HUES48 (cell line): ENCODE data around the gene SOD2.
"Not testable (repeated sequence)": the region's sequence is repeated elsewhere in the genome, so short reads cannot be mapped to it uniquely, and the experiment has no call there.

Experiments used
- H3K27ac ChIP-seq: one replicate; pipeline ENCODE4 v1.7.0; 2013; ENCODE audit warnings: low read depth, low read length, inconsistent platforms
- H3K27me3 ChIP-seq: 2 replicates; pipeline ENCODE4 v1.6.1; 2013; ENCODE audit warnings: mild to moderate bottlenecking, low read length; ENCODE audit not compliant: control insufficient read depth, insufficient read depth
- H3K36me3 ChIP-seq: 2 replicates; pipeline ENCODE4 v1.6.1; 2013; ENCODE audit warnings: low read length; ENCODE audit not compliant: control insufficient read depth, insufficient read depth
- H3K4me1 ChIP-seq: 2 replicates; pipeline ENCODE4 v1.6.1; 2013; ENCODE audit warnings: mild to moderate bottlenecking, low read length; ENCODE audit not compliant: control insufficient read depth, insufficient read depth
- H3K4me3 ChIP-seq: 2 replicates; pipeline ENCODE4 v1.5.1; 2013; ENCODE audit warnings: mild to moderate bottlenecking, low read depth, low read length
- H3K9ac ChIP-seq: 2 replicates; pipeline ENCODE4 v1.6.1; 2013; ENCODE audit warnings: mild to moderate bottlenecking, low read depth, low read length, moderate library complexity
- H3K9me3 ChIP-seq: 2 replicates; pipeline ENCODE4 v1.6.1; 2013; ENCODE audit warnings: low read length; ENCODE audit not compliant: control insufficient read depth, insufficient read depth

Gene SOD2

DNA sequence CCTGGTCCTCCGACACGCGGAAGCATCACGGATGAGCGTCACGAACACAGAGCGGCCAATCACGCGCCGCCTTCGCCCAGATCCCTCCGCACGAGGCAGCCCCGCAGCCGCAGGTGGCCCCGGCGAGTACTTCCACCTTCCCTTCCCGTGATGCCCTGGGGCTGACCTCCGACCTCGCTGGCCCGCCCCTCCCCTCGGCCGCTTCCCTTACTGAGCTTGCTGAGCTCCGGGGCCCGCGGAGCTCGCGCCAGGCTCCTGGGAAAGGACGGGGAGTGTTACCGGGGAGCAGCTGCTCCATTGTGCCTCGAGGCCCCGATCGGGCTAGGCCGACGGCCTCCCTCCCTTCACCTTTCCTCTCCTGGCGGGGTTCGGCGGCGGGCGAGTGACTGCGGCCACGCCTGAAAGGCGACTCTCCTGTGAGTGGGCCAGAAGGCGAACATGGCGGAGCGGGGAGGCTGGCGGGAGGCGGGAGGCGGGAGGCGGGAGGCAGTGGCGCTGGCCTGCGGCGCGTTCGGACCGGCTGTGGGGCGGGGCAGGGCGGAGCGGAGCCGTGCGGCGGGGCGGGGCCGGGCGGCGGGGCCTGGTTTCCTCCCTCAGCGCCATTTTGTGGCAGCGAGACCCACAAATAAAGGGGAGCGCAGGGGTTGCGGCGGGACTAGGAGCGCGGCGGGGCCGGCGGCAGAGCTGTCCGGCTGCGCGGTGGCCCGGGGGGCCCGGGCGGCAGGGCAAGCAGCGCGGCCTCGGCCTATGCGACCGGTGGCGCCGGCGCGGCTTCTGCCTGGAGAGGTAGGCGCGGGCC lies 34.1 kb upstream of the SOD2 start, which contains the start of gene WTAP:
Gene WTAP (plus strand): TSS at position 589 of the 799 bp plus-strand sequence. CDS start 8,760 bp downstream, outside the sequence.
- no peaks in the 10 kb centered on the region for H3K9me3 ChIP-seq
- peaks cover 16% of the 10 kb centered on the region for H3K4me1 ChIP-seq
- H3K27me3 ChIP-seq, result no peaks in the 10 kb centered on the region
- peak within 1 kb of the TSS; percentile 92 for H3K4me3 ChIP-seq
- peak within 1 kb of the TSS; percentile 100 for H3K9ac ChIP-seq
- H3K36me3 ChIP-seq, result peaks cover 14% of the 10 kb centered on the region; the same call in 1 of the 2 replicates
- peak within 1 kb of the TSS; percentile 100 for H3K27ac ChIP-seq

DNA sequence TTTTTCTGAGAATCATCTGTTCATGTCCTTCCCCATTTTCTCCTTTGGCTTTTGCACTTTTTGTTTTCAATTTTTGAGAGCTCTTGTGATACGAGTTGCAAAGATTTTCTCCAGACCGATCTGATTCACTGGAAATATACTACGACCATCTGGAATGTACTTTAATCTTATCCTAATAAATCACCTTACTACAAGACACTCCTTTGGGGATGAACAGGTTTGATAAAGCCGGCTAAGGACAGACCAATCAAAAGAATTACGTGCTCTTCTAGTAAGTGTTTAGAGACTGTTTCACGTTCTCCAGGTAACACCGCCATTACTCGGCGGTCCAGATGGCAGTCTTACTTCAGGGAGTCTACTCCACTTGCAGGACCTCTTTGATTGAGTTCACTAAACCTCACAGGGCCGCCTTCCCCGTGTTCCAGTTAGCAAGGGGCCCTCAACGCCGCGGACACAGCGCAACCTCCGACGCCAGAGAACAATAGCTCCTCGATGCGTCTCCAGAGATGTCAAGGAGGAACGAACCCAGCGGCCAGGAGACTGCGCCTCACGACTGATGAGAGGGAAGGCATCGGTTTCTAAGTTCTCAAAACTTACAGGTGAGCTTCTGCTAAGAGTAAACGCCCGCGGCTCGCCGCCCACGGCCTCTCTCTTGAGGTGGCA lies 33.3 kb upstream of the SOD2 start:
- peaks cover 9% of the 10 kb centered on the region; the same call in 1 of the 2 replicates for H3K36me3 ChIP-seq
- peak overlapping the region; percentile 100 for H3K9ac ChIP-seq
- no peaks in the 10 kb centered on the region for H3K27me3 ChIP-seq
- no peaks in the 10 kb centered on the region for H3K9me3 ChIP-seq
- peaks cover 16% of the 10 kb centered on the region for H3K4me1 ChIP-seq
- peak overlapping the region; percentile 100 for H3K27ac ChIP-seq
- peak overlapping the region; percentile 92 for H3K4me3 ChIP-seq

DNA sequence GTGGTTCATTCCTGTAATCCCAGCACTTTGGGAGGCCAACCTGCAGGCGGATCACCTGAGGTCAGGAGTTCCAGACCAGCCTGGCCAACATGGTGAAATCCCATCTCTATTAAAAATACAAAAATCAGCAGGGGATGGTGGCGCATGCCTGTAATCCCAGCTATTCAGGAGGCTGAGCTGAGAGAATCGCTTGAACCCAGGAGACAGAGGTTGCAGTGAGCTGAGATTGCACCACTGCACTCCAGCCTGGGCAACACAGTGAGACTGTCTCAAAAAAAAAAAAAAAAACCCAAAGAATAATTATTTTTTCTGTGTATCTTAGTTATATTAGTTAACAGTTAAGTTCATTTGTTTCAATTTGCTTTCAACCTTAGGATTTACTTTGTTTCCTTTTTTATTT lies 32.2 kb upstream of the SOD2 start:
- not testable (repeated sequence) for H3K9ac ChIP-seq, H3K27ac ChIP-seq, H3K36me3 ChIP-seq, H3K27me3 ChIP-seq, H3K4me3 ChIP-seq, H3K9me3 ChIP-seq
- peaks cover 14% of the 10 kb centered on the region for H3K4me1 ChIP-seq

DNA sequence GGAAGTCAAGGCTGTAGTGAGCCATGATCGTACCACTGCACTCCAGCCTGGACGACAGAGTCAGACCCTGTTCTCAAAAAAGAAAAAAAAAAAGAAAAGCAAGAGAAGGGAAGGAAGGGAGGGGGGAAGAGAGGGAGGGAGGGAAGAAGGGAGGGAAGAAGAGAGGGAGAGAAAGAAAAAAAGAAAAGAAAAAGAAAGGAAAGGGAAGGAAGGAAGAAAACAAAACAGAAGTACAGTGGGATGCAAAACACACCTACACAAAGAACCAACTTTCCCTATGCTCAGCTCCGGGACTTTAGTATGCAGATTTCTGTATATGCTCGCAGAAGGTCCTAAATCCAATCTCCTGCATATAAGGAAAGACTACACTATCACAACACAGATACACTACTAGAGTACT lies 31.7 kb upstream of the SOD2 start:
- no peaks in the 10 kb centered on the region for H3K27me3 ChIP-seq
- H3K4me1 ChIP-seq, result peaks cover 12% of the 10 kb centered on the region
- H3K9ac ChIP-seq, result no peak overlapping the region
- no peaks in the 10 kb centered on the region for H3K9me3 ChIP-seq
- no peak overlapping the region for H3K27ac ChIP-seq
- no peak overlapping the region for H3K4me3 ChIP-seq
- H3K36me3 ChIP-seq, result no peaks in the 10 kb centered on the region

DNA sequence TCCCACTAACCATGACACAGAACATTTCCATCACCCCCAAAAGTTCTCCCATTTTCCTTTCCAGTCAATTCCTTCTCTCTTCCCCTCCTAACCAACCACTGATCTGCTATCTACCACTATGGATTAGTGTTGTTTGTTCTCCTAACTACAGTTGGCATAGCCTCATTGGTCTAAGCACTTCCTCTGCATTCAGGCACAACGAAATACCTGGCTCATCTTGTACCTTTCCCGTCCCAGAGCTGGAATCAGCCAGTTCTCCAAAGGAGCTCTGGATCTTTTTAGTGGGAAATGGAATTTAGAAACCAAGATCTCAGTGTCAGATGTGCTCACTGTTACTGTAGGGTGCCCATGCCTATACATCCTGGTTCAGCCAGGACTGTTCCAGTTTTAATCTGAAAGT lies 30.2 kb upstream of the SOD2 start:
- Histone ChIP-seq H3K9ac (no peak overlapping the region), H3K4me1 (peaks cover 6% of the 10 kb centered on the region; the same call in 1 of the 2 replicates), H3K4me3 (no peak overlapping the region), H3K27me3 (no peaks in the 10 kb centered on the region), H3K9me3 (no peaks in the 10 kb centered on the region), H3K27ac (no peak overlapping the region), H3K36me3 (no peaks in the 10 kb centered on the region)

DNA sequence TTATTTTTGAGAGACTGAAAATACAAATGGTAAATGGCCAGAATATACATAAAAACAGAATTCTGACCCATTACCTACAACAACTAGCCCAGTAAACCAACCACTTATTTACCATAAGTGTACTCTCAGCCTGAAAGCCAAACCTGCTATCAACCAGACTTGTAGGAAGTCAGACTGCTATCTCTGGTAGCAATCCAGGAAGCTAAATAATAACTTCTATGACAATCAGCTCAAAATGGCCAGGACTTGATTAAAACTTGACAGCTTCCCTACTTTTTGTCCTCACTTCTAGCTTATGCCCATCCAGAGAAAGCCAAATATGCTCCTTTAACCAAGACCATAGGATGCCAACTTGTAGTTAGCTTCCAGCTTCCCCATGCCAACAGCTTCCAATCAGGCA lies 29.6 kb upstream of the SOD2 start:
- H3K9me3 ChIP-seq, result no peaks in the 10 kb centered on the region
- H3K36me3 ChIP-seq, result no peaks in the 10 kb centered on the region
- H3K27ac ChIP-seq, result no peak overlapping the region
- H3K27me3 ChIP-seq, result no peaks in the 10 kb centered on the region
- peaks cover 6% of the 10 kb centered on the region; the same call in 1 of the 2 replicates for H3K4me1 ChIP-seq
- no peak overlapping the region for H3K4me3 ChIP-seq
- H3K9ac ChIP-seq, result no peak overlapping the region

DNA sequence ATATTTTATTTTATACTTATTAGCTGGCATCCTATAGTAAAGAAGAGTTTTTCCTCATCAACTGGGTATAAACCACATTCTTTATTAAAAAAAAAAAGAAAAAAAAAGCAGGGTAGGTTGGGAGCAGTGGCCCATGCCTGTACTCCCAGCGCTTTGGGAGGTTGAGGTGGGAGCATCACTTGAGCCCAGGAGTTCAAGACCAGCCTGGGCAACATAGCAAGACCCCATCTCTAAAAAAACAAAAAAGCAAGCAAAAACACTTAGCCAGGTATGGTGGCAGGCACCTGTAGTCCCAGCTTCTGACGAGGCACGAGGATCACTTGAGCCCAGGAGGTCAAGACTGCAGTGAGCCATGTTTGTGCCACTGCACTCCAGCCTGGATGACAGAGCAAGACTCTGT lies 28.9 kb upstream of the SOD2 start:
- not testable (repeated sequence) for H3K9ac ChIP-seq, H3K27ac ChIP-seq, H3K4me3 ChIP-seq, H3K4me1 ChIP-seq, H3K36me3 ChIP-seq, H3K9me3 ChIP-seq, H3K27me3 ChIP-seq

DNA sequence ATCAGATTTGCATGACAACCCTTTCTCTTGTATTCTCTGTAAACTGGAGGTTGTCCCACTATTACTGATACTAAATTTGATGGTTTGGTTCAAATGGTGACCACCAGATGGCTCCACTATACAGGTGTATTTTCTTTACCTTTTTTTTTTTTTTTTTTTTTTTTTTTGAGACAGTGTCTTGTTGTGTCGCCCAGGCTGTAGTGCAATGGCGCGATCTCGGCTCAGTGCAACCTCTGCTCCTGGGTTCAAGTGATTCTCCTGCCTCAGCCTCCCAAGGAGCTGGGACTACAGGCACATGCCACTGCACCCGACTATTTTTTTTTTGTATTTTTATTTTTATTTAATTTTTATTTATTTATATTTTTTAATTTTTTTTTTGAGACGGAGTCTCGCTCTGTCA lies 27.7 kb upstream of the SOD2 start:
- H3K27ac ChIP-seq, result no peak overlapping the region
- H3K4me1 ChIP-seq, result peaks cover 3% of the 10 kb centered on the region; the same call in 1 of the 2 replicates
- no peak overlapping the region for H3K4me3 ChIP-seq

DNA sequence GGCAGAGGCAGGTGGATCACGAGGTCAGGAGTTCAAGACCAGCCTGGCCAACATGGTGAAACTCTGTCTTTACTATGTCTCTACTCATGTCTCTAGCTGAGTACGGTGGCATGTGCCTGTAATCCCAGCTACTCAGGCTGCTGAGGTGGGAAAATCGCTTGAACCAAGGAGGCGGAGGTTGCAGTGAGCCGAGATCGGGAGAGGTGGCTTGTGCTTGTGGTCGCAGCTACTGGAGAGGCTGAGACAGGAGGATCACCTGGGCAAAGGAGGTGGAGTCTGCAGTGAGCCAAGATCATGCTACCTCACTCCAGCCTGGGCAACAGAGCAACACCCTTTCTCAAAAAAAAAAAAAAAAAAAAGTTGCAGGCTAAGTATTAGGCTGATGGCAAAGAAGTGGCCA lies 26.2 kb upstream of the SOD2 start:
- Histone ChIP-seq H3K36me3 (no peaks in the 10 kb centered on the region), H3K4me3 (no peak overlapping the region), H3K27ac (no peak overlapping the region)

More for the DNA sequence above, 27.7 kb upstream of the SOD2 start:
- Histone ChIP-seq H3K27me3 (no peaks in the 10 kb centered on the region), H3K9ac (no peak overlapping the region), H3K9me3 (no peaks in the 10 kb centered on the region), H3K36me3 (no peaks in the 10 kb centered on the region)

DNA sequence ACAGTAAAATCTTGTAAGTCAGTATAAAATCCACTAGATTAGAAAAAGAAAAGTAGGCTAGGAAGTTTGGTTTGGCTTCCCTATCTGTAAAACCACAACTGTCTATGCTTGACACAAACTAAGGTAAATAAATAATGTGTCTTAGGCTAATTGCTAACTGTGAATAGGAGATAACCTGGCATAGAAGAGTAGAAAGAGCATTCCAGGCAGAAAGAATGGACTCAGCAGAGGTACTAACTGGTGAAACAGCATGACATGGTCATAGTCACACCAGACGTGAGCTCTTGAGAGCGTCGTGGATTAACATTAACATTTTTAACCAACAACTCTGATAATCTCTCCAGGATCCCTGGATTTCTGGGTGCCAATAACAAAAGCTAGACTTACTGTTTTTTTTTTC lies 25.6 kb upstream of the SOD2 start:
- H3K9ac ChIP-seq, result no peak overlapping the region
- H3K4me1 ChIP-seq, result no peaks in the 10 kb centered on the region
- no peaks in the 10 kb centered on the region for H3K9me3 ChIP-seq
- H3K27me3 ChIP-seq, result no peaks in the 10 kb centered on the region
- H3K4me3 ChIP-seq, result no peak overlapping the region
- H3K36me3 ChIP-seq, result no peaks in the 10 kb centered on the region
- H3K27ac ChIP-seq, result no peak overlapping the region

More for the DNA sequence above, 26.2 kb upstream of the SOD2 start:
- H3K27me3 ChIP-seq, result no peaks in the 10 kb centered on the region
- H3K4me1 ChIP-seq, result no peaks in the 10 kb centered on the region
- H3K9me3 ChIP-seq, result no peaks in the 10 kb centered on the region
- no peak overlapping the region for H3K9ac ChIP-seq
